ENCODE results near the gene TNIP3.

GRCh38 chr4:121130326-121130660 is 33.8 kb downstream of the TNIP3 start:
- TF ChIP-seq EP300 (IDR thresholded peaks at IDR 0.05) (no peak), POLR2A (IDR thresholded peaks at IDR 0.05) (no peak)

Measured in ovary (tissue), 1 donor.